Spleen (tissue), 7 donors: ENCODE data around the gene STARD4.

Experiments
- POLR2A ChIP-seq, 3 donors: fragments of 450-650 bp; IDR thresholded peaks; one replicate each; pipeline ENCODE4 v1.5.1; 2017; ENCODE audit warnings: antibody characterized with exemption in 3 of 3, mild to moderate bottlenecking in 1 of 3
- TF ChIP-seq, protein P1 (sequence below), 11 experiments: fragments of 200-600 bp in 7 of 11; fragments of 450-650 bp in 4 of 11; sonication (generic) in 4 of 11; IDR thresholded peaks in 8 of 11; conservative IDR thresholded peaks in 3 of 11; 1 replicate in 7 of 11; 2 replicates in 4 of 11; pipeline versions ENCODE4 v1.4.0 to v1.8.0; 2016 to 2021; ENCODE audit warnings: antibody characterized with exemption in 11 of 11, inconsistent platforms in 4 of 11, mild to moderate bottlenecking in 1 of 11
- donor health status: DM: no; HTN: no; CAD: no; lungs with moderate emphysema.
- donor health status: DM: no; HTN: no; CAD: no.
- donor health status: DM: no; HTN: no; CAD: no.

DNA sequence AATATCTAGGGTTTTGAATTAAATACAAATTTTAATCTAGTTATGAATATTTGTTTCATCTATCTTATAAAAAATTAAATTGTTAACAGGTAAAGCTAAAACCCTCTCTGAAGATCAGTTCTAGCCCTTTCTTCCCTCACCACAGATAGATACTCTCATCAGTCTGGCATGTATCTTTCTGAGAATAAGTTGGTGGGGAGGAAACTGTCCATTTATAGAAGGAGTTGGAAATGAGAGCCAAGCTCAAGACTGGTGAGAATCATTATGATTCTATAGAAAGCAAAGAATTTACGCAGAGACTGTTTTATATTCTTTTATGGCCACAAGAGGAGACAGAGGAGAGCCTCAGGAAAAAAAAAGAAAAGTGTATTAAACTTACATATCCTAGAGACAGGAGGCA is 59.0 kb downstream of the STARD4 start:
- TF ChIP-seq, protein P1, sequence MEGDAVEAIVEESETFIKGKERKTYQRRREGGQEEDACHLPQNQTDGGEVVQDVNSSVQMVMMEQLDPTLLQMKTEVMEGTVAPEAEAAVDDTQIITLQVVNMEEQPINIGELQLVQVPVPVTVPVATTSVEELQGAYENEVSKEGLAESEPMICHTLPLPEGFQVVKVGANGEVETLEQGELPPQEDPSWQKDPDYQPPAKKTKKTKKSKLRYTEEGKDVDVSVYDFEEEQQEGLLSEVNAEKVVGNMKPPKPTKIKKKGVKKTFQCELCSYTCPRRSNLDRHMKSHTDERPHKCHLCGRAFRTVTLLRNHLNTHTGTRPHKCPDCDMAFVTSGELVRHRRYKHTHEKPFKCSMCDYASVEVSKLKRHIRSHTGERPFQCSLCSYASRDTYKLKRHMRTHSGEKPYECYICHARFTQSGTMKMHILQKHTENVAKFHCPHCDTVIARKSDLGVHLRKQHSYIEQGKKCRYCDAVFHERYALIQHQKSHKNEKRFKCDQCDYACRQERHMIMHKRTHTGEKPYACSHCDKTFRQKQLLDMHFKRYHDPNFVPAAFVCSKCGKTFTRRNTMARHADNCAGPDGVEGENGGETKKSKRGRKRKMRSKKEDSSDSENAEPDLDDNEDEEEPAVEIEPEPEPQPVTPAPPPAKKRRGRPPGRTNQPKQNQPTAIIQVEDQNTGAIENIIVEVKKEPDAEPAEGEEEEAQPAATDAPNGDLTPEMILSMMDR (IDR thresholded peaks at IDR 0.05 in 8 of 11, conservative IDR thresholded peaks at IDR 0.05 in 3 of 11): no peak
- TF ChIP-seq POLR2A (IDR thresholded peaks at IDR 0.05): no peak
